Uterus (tissue), 4 donors: ENCODE measurements around the gene CST5. TPM values are rescaled to one million over a fixed set of nuclear protein-coding genes. Genes with fewer than 3 reads are reported as not detected.

Experiments
- DNase-seq, 2 donors: peaks; one replicate each; pipeline ENCODE4 v3.0.0-alpha.2; 2019 to 2020
- H3K27ac ChIP-seq, 2 donors: fragments of 200-600 bp; sonication (generic); 1 replicate in 1 of 2; 2 replicates in 1 of 2; pipeline ENCODE4 v1.5.1; 2016 to 2018
- H3K27me3 ChIP-seq, 2 donors: fragments of 200-600 bp; sonication (generic); one replicate each; pipeline ENCODE4 v1.5.1; 2018 to 2019; ENCODE audit warnings: control low read depth in 1 of 2
- H3K36me3 ChIP-seq, 2 donors: fragments of 200-600 bp; sonication (generic); one replicate each; pipeline ENCODE4 v1.5.1; 2019; ENCODE audit warnings: control low read depth in 1 of 2
- H3K4me1 ChIP-seq, 2 donors: fragments of 200-600 bp; sonication (generic); one replicate each; pipeline ENCODE4 v1.5.1; 2018 to 2019; ENCODE audit warnings: control low read depth in 1 of 2
- H3K4me3 ChIP-seq, 2 donors: fragments of 200-600 bp; sonication (generic); 1 replicate in 1 of 2; 2 replicates in 1 of 2; pipeline ENCODE4 v1.5.1; 2018 to 2019; ENCODE audit warnings: mild to moderate bottlenecking in 1 of 2
- H3K9me3 ChIP-seq, 2 donors: fragments of 200-600 bp; sonication (generic); one replicate each; pipeline ENCODE4 v1.5.1; 2019; ENCODE audit warnings: control low read depth in 1 of 2
- CTCF ChIP-seq, 4 experiments: fragments of 200-600 bp in 2 of 4; fragments of 450-650 bp in 2 of 4; sonication (generic) in 2 of 4; IDR thresholded peaks; one replicate each; pipeline ENCODE4 v1.5.1; 2016 to 2019; ENCODE audit warnings: antibody characterized with exemption in 4 of 4, mild to moderate bottlenecking in 2 of 4, moderate library complexity in 1 of 4
- POLR2A ChIP-seq, 2 donors: fragments of 450-650 bp; IDR thresholded peaks; one replicate each; pipeline ENCODE4 v1.6.1; 2016; ENCODE audit warnings: antibody characterized with exemption in 2 of 2, mild to moderate bottlenecking in 1 of 2, moderate library complexity in 1 of 2
- intact Hi-C: fragments of 100-400 bp; cut with DNase I; formaldehyde crosslinking; loops from one replicate; pipeline ENCODE4 v1.15.1; 2023; ENCODE audit warnings: low total_unique reads
- total RNA-seq, 4 donors: library from RNA; depleted of rRNA in 3 of 4; stranded (reverse); fragments of >200 nt in 3 of 4; gene quantifications; one replicate each; pipeline versions ENCODE4 v1.1.0 to v1.2.4, GENCODE V29; 2014 to 2023
- donor health status: DM: yes; HTN: yes; CAD: no.

CST5 gene
- total RNA-seq, 4 donors from 2014 or later: not detected

DNA sequence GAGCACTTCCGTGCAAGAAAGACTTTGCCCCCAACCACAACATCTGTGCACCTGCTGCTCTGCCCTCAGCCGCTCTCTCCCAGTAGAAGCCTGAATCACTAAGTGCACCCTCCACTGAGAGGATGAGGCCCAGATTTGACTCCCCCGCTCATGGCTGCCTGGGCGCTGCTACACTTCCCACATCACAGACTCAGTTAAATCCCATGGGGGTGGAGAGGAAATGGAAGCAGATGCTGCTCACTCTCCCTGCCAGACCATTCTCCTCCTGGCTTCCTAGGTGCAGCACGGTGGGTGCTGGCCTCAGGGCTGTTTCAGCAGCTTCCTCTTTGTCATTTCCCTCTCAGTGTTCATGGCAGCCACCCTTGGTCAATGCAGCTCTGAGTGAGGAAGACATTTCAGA lies 4.8 kb downstream of the CST5 start:
- intact Hi-C loops: no loop called here
- no peaks in the 10 kb centered on the region for H3K36me3 ChIP-seq
- no peaks in the 10 kb centered on the region for H3K27me3 ChIP-seq
- no peaks in the 10 kb centered on the region for H3K9me3 ChIP-seq
- H3K4me1 ChIP-seq: no peaks in the 10 kb centered on the region
- H3K27ac ChIP-seq: no peak overlapping the region
- no peak for TF ChIP-seq POLR2A (IDR thresholded peaks at IDR 0.05)
- TF ChIP-seq CTCF (IDR thresholded peaks at IDR 0.05): no peak
- no peak for DNase-seq
- H3K4me3 ChIP-seq: no peak overlapping the region

DNA sequence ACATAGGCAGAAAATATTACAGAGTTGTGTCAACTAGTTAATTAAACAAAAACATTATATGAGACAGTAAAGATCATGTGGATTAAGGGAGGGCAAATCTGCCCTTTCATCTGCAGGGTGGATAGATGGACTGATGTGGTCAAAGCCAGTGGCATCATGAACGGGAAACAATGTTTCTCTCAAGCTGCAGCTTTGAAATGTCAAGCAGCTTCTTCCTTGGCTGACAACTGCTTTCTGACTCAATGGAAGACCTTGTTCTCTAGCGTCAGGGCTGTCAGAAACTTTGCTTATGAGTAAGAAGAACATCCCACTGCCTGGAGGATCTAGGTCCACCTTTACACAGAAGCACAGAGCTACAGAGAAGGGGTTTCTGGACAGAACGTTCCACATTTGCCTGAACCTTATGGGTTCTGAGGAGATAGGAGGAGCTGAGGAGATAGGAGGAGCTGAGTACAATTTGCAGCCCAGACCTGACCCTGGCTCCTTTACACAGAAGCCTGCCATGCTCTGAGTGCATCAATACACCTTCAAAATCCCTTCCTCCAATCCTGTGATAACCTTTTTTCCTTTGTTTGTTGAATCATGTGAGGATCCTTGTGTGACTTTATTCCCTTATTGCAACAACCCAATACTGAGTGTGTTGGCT lies 6.1 kb downstream of the CST5 start:
- H3K36me3 ChIP-seq: no peaks in the 10 kb centered on the region
- no peak for DNase-seq
- no peak overlapping the region for H3K27ac ChIP-seq
- intact Hi-C loops: no loop called here
- H3K4me1 ChIP-seq: no peaks in the 10 kb centered on the region
- no peaks in the 10 kb centered on the region for H3K9me3 ChIP-seq
- no peak overlapping the region for H3K4me3 ChIP-seq
- no peaks in the 10 kb centered on the region for H3K27me3 ChIP-seq
- TF ChIP-seq CTCF (IDR thresholded peaks at IDR 0.05): no peak

- DNase-seq: no peak
- H3K27me3 ChIP-seq: no peaks in the 10 kb centered on the region
- intact Hi-C loops: no loop called here
- no peaks in the 10 kb centered on the region for H3K9me3 ChIP-seq
- no peak overlapping the region for H3K4me3 ChIP-seq
- no peaks in the 10 kb centered on the region for H3K4me1 ChIP-seq
- no peak for TF ChIP-seq CTCF (IDR thresholded peaks at IDR 0.05)
- TF ChIP-seq POLR2A (IDR thresholded peaks at IDR 0.05): no peak
- no peaks in the 10 kb centered on the region for H3K36me3 ChIP-seq
- H3K27ac ChIP-seq: no peak overlapping the region
These were observed 7.5 kb downstream of the CST5 start for GRCh38 chr20:23872065-23872464.

DNA sequence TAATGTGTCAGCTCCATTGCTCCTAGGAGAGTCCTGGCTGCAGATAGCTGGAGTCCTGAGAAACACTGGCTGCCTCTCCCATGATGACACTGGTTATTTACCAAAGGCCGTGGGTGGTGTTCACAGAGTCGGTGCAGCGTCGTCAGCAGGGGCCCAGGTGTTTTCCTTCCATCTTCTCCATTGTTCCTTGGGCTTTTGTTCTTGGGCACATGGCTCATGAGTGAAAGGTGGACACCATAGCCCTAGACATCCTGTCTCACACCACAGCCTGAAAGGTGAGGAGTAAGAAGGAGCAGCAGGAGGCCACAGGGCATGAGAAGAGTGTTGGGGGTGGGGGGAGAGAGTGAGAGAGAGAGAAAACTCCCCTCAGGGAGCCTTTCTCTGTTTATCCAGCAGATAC lies 9.1 kb downstream of the CST5 start:
- Histone ChIP-seq H3K4me1 (no peaks in the 10 kb centered on the region), H3K27ac (no peak overlapping the region), H3K27me3 (no peaks in the 10 kb centered on the region), H3K36me3 (no peaks in the 10 kb centered on the region), H3K9me3 (no peaks in the 10 kb centered on the region), H3K4me3 (no peak overlapping the region)
- DNase-seq: no peak
- intact Hi-C loops: no loop called here
- TF ChIP-seq CTCF (IDR thresholded peaks at IDR 0.05): no peak

- H3K27me3 ChIP-seq: no peaks in the 10 kb centered on the region
- no peaks in the 10 kb centered on the region for H3K4me1 ChIP-seq
- TF ChIP-seq POLR2A (IDR thresholded peaks at IDR 0.05) (no peak), CTCF (IDR thresholded peaks at IDR 0.05) (no peak)
- no peak overlapping the region for H3K27ac ChIP-seq
- intact Hi-C loops: no loop called here
- no peak for DNase-seq
- no peaks in the 10 kb centered on the region for H3K9me3 ChIP-seq
- H3K4me3 ChIP-seq: no peak overlapping the region
- no peaks in the 10 kb centered on the region for H3K36me3 ChIP-seq
These were observed 10.0 kb downstream of the CST5 start for GRCh38 chr20:23869520-23869919.
